Measurements from ENCODE around the gene FGF1.

FGF1 gene

GRCh38 chr5:142542906-142543305 is 143.0 kb downstream of the FGF1 start:
- DNase-seq (ENCODE audit: low spot score in 2 of 2): no peak

More at GRCh38 chr5:142542906-142543305, 143.0 kb downstream of the FGF1 start:
- no peak for ATAC-seq (ENCODE audit: low read depth)
- Mint-ChIP-seq H3K36me3 (no peaks in the 10 kb centered on the region), H3K9me3 (peaks cover 2% of the 10 kb centered on the region), H3K27ac (no peak overlapping the region), H3K4me3 (no peak overlapping the region), H3K27me3 (peaks cover 19% of the 10 kb centered on the region), H3K4me1 (no peaks in the 10 kb centered on the region)

Measured in memory B cell (primary cell).